BE2C (cell line): ENCODE measurements around the gene MYT1.

Experiments used
- DNase-seq: peaks from one replicate; pipeline ENCODE4 v3.0.0-alpha.2; 2020
- H3K27me3 ChIP-seq: fragments of 250-450 bp; sonication (Bioruptor Pico); 2 replicates; pipeline ENCODE4 v1.5.1; 2020; ENCODE audit warnings: mild to moderate bottlenecking
- H3K36me3 ChIP-seq: fragments of 250-450 bp; sonication (Bioruptor Pico); 2 replicates; pipeline ENCODE4 v1.5.1; 2020; ENCODE audit warnings: mild to moderate bottlenecking
- H3K4me1 ChIP-seq: fragments of 250-450 bp; sonication (Bioruptor Pico); 2 replicates; pipeline ENCODE4 v1.5.1; 2020
- H3K4me3 ChIP-seq: 2 replicates; pipeline ENCODE4 v1.5.1; 2011; ENCODE audit warnings: low read depth, low read length
- H3K9me3 ChIP-seq: fragments of 250-450 bp; sonication (Bioruptor Pico); 2 replicates; pipeline ENCODE4 v1.5.1; 2020
- TF ChIP-seq, protein P1 (sequence below): IDR thresholded peaks from 2 replicates; pipeline ENCODE4 v1.5.1; 2012; ENCODE audit warnings: mild to moderate bottlenecking, low read depth, low read length

Gene MYT1

DNA sequence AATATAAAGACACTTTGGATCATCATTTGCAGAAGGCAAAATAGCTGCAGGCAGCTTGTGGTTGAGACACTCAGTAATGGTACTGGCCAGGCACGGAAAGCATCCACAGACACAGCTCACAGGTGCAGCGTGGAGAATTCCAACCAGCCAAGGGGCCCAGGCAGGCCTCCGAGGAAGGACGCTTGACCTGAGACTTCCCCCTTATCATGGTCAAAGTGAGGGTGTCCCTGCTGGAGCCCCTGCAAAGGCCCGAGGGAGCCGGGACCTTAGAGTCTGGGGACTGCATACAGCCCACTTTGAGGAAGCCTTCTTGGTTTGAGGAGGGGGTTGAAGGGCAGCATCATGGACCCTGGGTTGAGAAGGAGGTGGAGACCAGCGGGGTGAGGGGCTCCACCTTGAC, 15.1 kb upstream of the MYT1 start:
- no peaks in the 10 kb centered on the region for H3K36me3 ChIP-seq
- H3K9me3 ChIP-seq = no peaks in the 10 kb centered on the region
- no peak for DNase-seq
- TF ChIP-seq, protein P1, sequence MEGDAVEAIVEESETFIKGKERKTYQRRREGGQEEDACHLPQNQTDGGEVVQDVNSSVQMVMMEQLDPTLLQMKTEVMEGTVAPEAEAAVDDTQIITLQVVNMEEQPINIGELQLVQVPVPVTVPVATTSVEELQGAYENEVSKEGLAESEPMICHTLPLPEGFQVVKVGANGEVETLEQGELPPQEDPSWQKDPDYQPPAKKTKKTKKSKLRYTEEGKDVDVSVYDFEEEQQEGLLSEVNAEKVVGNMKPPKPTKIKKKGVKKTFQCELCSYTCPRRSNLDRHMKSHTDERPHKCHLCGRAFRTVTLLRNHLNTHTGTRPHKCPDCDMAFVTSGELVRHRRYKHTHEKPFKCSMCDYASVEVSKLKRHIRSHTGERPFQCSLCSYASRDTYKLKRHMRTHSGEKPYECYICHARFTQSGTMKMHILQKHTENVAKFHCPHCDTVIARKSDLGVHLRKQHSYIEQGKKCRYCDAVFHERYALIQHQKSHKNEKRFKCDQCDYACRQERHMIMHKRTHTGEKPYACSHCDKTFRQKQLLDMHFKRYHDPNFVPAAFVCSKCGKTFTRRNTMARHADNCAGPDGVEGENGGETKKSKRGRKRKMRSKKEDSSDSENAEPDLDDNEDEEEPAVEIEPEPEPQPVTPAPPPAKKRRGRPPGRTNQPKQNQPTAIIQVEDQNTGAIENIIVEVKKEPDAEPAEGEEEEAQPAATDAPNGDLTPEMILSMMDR = no peak
- H3K4me3 ChIP-seq = no peak overlapping the region
- peaks cover 32% of the 10 kb centered on the region for H3K4me1 ChIP-seq
- no peaks in the 10 kb centered on the region for H3K27me3 ChIP-seq

DNA sequence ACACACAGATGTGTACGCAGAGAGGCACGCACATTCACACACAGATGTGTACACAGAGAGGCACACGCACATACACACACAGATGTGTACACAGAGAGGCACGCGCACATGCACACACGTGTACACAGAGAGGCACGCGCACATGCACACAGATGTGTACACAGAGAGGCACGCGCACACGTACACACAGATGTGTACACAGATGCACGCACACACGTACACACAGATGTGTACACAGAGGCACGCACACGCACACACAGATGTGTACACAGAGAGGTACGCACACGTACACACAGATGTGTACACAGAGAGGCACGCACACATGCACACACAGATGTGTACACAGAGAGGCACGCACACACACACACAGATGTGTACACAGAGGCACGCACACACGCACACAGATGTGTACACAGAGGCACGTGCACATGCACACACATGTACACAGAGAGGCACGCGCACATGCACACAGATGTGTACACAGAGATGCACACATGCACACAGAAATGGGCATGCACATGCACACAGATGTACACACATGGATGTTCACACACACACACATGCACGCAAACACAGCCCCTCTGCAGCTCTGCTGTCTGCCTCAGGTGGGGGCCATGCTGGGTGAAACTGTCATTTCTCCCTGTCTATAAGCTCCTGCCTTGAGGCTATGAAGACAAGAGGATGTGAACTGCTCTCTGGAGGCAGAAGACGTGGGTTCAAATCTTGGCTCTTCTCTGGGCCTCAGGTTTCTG, 14.3 kb upstream of the MYT1 start:
- Histone ChIP-seq H3K9me3 (no peaks in the 10 kb centered on the region), H3K4me3 (no peak overlapping the region), H3K4me1 (peaks cover 40% of the 10 kb centered on the region), H3K27me3 (no peaks in the 10 kb centered on the region), H3K36me3 (no peaks in the 10 kb centered on the region)
- DNase-seq = no peak
- TF ChIP-seq, protein P1 = no peak

DNA sequence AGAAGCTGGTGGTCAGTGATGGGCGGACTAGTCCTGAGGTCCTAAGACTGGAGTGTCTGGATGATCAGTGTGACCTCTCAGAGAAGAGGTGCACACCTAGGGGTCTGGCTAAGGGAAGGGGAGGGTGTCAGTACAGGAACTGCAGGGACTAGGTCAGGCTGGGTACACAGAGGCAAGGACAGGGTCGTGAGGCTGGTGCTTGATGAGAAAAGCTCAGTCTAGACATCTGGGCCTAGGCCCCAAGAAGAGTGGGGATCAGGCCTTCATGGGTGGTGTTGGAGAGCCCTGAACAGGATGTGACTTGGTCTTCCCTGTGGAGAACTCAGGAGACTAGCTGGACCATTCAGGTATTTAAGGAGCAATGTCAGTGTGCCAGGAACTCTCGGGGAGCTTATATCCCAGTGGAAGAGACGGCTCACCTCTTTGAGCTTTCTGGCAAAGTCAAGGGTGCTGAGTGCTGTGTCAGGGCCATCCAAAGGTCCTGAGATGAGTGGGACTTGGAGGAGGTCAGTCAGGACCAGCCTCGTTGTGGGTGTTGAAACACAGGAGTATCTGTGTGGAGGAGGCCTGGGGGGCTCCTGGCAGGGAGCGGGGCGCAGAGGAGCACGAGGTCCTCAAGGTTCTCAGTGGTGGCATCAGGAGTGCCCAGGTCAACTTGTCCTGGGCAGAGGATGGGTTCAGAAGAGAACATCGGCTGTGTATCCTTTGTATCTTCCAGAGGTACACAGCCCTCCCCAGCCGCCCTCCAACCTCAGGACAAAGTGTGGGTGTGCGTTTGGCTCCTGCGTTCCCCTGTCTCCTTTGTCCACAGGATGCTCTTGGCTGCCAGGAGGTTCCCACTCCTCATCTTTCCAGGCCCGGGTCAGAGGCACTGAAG, 13.3 kb upstream of the MYT1 start:
- H3K9me3 ChIP-seq = no peaks in the 10 kb centered on the region
- no peak for DNase-seq
- no peaks in the 10 kb centered on the region for H3K27me3 ChIP-seq
- peaks cover 46% of the 10 kb centered on the region for H3K4me1 ChIP-seq
- TF ChIP-seq, protein P1 = no peak
- H3K36me3 ChIP-seq = no peaks in the 10 kb centered on the region
- H3K4me3 ChIP-seq = no peak overlapping the region

DNA sequence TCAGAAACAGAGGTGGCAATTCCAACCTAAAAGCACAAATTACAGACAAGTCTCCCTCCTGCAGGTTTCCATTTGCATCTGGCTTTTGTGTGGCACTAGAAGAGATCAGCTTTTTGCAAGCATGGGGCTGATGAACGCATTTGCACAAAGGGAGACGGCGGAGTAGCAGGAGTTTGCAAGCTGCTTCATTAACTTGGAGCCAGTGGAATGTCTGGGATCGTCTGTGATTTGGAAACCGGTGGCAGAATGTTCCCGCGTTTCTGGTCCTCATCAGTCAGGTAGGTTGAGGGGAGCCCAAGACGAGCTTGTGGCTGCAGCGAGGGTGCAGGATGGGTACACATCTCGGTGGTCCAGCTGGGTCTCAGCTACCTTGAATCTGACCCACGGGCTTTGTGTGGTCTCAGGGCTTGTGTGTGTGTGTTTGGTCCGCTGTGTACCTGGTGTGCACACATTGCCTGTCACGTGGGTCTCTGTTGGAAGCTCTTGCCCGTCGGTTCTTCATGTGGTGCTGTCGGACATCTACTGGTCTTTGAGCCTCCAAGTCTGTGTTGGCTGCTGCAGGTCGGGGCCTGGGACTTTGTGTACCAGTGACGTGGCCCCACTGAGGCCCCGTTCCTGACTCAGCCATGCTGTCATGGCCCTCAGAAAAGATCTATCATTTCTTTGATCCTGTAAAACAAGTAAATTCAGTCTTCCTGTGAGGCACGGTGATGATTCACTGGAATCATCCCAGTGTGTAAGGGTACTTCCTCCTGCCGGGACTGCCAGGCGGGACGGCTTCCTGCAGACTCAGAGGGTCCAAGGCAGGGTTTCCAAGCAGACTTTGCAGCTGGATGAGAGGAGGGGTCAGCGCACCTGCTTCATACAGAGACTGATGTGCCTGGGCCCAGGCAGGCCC, 12.4 kb upstream of the MYT1 start:
- no peaks in the 10 kb centered on the region for H3K27me3 ChIP-seq
- H3K9me3 ChIP-seq = no peaks in the 10 kb centered on the region
- H3K4me1 ChIP-seq = peaks cover 48% of the 10 kb centered on the region
- H3K36me3 ChIP-seq = no peaks in the 10 kb centered on the region
- TF ChIP-seq, protein P1 = no peak
- H3K4me3 ChIP-seq = no peak overlapping the region
- DNase-seq = no peak

DNA sequence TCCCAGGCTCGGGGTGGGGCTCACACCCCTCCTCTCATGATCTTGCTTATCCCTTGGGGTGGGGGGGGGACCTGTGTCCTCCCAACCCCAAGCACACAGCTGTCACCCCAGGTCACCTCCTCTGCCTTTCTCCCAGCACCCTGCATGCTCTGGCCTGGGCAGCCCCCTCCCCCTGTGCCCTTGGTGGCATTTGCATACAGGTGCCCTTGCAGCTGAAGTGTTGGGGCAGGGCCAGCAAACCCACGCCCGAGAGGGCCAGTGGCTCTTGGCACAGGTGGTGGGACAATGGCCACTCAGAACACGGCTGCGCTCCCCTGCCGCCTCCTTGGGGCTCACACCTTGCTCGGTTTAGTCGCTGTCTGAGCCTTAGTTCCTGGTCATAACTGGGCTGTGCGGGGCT, 11.3 kb upstream of the MYT1 start:
- Histone ChIP-seq H3K9me3 (no peaks in the 10 kb centered on the region), H3K4me3 (no peak overlapping the region), H3K4me1 (peaks cover 42% of the 10 kb centered on the region), H3K36me3 (no peaks in the 10 kb centered on the region), H3K27me3 (no peaks in the 10 kb centered on the region)
- DNase-seq = peak; percentile 60
- TF ChIP-seq, protein P1 = no peak
